A204.1 (cell line): ENCODE measurements around the gene MX2.
"Not testable (repeated sequence)": the region's sequence is repeated elsewhere in the genome, so short reads cannot be mapped to it uniquely, and the experiment has no call there.

Source experiments
- FAIRE-seq: peaks from 2 replicates; lab custom pipeline; 2012; peaks lifted over from hg19 to GRCh38; lab: Jason Lieb, UNC

MX2 gene

DNA sequence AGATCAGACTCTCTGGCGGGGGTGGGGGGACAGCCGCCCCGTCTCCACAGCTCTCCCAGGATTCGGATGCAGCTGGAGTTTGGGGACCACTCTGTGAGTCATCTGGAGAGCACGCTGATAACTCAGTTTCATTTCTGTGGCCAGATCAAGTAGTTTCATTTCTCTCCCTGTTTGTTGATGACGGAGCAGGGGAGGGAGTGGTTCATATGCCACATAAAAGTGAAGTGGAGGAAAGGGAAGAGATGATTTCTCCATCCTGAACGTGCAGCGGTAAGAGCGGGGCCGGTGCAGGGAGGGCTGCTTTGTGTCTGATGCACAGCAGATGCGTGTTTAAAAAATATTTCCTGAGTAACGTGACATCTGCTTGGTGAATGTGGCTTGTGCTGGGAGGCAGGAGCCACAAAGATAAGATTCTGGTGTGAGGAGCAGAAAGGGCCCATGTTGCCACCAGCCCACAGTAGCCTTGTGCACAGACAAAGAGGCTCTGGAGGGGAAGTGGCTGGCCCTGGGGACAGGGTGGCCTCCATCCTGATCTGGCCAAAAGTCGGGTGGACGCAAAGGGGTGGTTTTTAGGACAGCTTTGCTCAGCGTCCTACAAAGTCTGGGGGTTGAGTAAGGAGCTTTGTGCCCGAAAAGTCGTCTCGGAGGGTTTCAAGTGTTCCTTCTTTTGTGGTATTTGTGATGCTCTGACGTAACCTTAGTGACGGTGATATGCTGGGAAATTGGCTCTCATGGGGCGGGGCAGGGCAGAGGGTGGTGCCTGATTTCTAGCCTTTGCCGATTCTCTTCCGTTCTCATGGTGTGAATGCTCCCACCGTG lies at the start of gene MX2:
MX2 (plus strand) TSS at position 242 of the 819 bp plus-strand sequence. CDS start 14,880 bp downstream, outside the sequence.
- no peak for FAIRE-seq

- not testable (repeated sequence) for FAIRE-seq
Observed at GRCh38 chr21:41313285-41314164, 48.3 kb upstream of the MX2 start.

- FAIRE-seq: no peak
Observed at GRCh38 chr21:41315726-41316125, 46.1 kb upstream of the MX2 start.

- no peak for FAIRE-seq
Observed at GRCh38 chr21:41316200-41317062, 45.4 kb upstream of the MX2 start, which contains the start of gene FAM3B. FAM3B (plus strand) TSS chr21:41316801; CDS start chr21:41316880, 79 bp downstream.

DNA sequence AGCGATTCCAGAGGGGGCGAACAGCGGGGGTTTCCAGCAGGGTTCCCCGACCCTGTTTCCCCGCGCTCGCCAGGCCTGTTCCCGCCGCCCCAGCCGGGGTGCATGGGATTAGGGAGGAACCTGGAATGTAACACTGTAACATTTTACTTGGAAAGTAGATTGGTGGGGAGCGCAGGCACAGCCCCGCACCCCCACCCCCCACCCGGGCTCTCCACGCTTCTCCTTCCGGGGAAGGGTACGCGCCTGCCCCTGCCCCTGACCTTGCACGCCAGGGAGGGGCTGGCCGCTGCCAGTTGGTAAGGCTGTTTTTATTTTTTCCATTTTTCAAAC lies 44.8 kb upstream of the MX2 start:
- FAIRE-seq: no peak

GRCh38 chr21:41317458-41317857 lies 44.4 kb upstream of the MX2 start:
- FAIRE-seq: no peak

DNA sequence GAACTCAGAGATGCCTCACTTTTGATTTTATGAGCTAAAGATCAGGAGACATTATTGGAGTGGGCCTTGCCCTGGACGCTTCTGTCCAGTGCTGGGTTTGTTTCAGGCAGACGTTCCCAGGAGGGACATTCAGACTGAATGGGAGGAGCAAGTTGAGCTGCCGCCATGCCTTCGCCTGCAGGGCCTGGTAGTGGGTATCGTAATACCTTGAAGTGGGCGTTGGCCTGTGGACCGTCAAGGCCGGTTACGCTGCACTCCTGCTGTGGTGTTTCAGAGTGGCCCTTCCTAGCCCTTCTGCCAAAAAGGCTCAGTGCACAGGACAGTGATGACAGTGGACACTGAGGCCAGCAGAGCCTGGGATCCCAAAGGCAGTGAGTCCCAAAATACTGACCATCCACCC lies 43.6 kb upstream of the MX2 start:
- no peak for FAIRE-seq

- FAIRE-seq: no peak
Observed at GRCh38 chr21:41319273-41319672, 42.6 kb upstream of the MX2 start.

GRCh38 chr21:41321211-41321907 lies 40.5 kb upstream of the MX2 start:
- no peak for FAIRE-seq

DNA sequence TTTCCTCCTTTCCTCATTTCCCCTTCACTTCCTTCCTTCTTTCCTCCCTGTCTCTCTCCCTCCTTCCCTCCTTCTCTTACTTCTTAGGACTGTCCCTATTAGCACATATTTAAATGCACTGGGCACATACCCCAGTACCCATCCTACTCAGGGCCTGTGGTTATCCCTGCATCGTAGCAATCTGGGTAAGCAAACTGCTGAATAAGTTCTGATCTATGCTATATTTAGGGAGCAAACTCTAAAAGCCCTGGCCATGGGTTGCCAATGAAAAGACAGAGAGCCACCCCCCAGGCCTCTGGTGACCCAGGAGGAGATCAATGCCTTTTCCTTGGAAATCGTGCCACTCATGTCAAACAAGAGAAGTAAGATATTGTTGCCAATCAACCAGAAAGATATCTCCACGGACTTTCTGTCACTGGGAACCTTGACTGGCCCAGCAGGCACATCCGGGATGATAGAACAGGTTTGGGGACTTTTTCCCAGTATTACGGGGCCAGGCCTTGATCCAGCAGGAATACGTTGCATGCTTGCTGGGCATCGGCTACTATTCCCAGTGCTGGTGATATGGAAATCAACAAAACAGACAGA lies 39.8 kb upstream of the MX2 start:
- FAIRE-seq: no peak

GRCh38 chr21:41322496-41323382 lies 39.1 kb upstream of the MX2 start:
- FAIRE-seq: no peak

- no peak for FAIRE-seq
Observed at GRCh38 chr21:41325138-41325912, 36.5 kb upstream of the MX2 start.

- FAIRE-seq: no peak
Observed at GRCh38 chr21:41326414-41327080, 35.3 kb upstream of the MX2 start.

DNA sequence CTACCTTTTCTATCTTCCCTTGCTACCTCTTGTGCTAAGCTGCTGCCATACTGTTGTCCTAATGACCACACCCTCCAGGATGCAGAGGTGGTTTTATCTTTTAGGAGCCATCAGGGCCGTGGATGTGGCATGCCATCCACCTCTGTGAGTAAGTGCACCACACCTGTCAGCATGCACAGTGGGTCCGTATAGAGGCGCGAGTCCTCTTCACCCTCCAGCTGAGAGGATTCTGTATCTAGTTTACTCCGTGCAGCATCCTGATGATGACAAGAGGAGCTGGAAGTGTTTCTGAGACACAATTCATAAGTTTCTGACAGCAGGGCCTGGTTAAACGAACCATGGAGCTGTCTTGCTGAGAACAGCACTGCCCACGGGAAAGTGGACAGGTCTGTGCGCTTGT lies 34.1 kb upstream of the MX2 start:
- no peak for FAIRE-seq

- no peak for FAIRE-seq
Observed at GRCh38 chr21:41328660-41329607, 32.9 kb upstream of the MX2 start.

DNA sequence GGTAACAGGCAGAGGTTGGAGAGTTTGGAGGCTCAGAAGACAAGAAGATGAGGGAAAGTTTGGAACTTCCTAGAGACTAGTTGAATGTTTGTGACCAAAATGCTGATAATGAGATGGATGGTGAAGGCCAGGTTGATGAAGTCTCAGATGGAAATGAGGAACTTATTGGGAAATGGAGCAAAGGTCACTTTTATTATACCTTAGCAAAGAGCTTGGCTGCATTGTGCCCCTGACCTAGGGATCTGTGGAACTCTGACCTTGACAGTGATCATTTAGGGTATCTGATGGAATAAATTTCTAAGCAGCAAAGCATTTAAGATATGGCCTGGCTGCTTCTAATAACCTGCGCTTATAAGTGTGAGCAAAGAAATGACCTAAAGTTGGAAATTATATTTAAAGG lies 28.1 kb upstream of the MX2 start:
- FAIRE-seq: no peak

DNA sequence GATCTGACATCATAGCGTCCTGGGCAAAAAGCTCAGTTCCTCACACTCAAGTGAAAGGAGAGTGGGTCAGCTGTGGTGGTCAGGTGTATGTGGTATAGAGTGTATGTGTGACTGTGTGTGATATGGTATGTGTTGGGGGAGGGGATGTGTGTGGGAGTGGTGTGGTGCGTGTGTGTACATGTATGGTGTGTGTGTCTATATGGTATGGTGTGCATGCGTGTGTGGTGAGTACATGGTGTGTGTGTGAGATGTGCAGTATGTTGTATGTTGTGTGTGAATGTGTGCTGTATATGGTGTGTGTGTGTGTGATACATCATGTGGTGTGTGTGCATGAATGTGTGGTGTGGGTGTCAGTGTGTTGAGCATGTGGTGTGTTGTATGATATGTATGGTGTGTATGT lies 24.3 kb upstream of the MX2 start:
- no peak for FAIRE-seq

- FAIRE-seq: no peak
Observed at GRCh38 chr21:41338455-41338854, 23.4 kb upstream of the MX2 start.
